Neutrophil (primary cell): ENCODE results near the gene PSMD8.

ENCODE experiments used
- H3K27ac ChIP-seq: fragments of 200-600 bp; sonication (generic); 2 replicates; pipeline ENCODE4 v1.5.1; 2016; ENCODE audit warnings: mild to moderate bottlenecking, moderate library complexity
- H3K27me3 ChIP-seq: fragments of 200-600 bp; sonication (generic); 2 replicates; pipeline ENCODE4 v1.6.0; 2016; ENCODE audit warnings: mild to moderate bottlenecking
- H3K36me3 ChIP-seq: fragments of 200-600 bp; sonication (generic); 2 replicates; pipeline ENCODE4 v1.5.1; 2017
- H3K4me1 ChIP-seq, 2 experiments: fragments of 200-600 bp in 1 of 2; sonication (generic) in 1 of 2; 1 replicate in 1 of 2; 2 replicates in 1 of 2; pipeline versions ENCODE4 v1.5.1 to v1.6.1; 2013 to 2016; ENCODE audit warnings: low read depth in 1 of 2, low read length in 1 of 2, mild to moderate bottlenecking in 1 of 2, moderate library complexity in 1 of 2; ENCODE audit not compliant: control insufficient read depth in 1 of 2, insufficient read depth in 1 of 2
- H3K4me3 ChIP-seq, 2 experiments: fragments of 200-600 bp in 1 of 2; sonication (generic) in 1 of 2; 1 replicate in 1 of 2; 2 replicates in 1 of 2; pipeline ENCODE4 v1.5.1; 2013 to 2016; ENCODE audit warnings: low read depth in 1 of 2, low read length in 1 of 2, mild to moderate bottlenecking in 1 of 2, moderate library complexity in 1 of 2
- H3K9me3 ChIP-seq: fragments of 200-600 bp; sonication (generic); 2 replicates; pipeline ENCODE4 v1.5.1; 2016
- CTCF ChIP-seq: fragments of 200-600 bp; sonication (generic); IDR thresholded peaks from 2 replicates; pipeline ENCODE4 v1.5.1; 2016; ENCODE audit warnings: antibody characterized with exemption

Gene PSMD8

GRCh38 chr19:38373907-38374331 is 452 bp upstream of the PSMD8 start:
- H3K27ac ChIP-seq = peak overlapping the region; percentile 96
- TF ChIP-seq CTCF = no peak
- H3K27me3 ChIP-seq = peaks cover 24% of the 10 kb centered on the region

GRCh38 chr19:38375098-38375493 is 725 bp downstream of the PSMD8 start:
- H3K36me3 ChIP-seq = peaks cover 29% of the 10 kb centered on the region
- H3K4me1 ChIP-seq = peaks cover 16% of the 10 kb centered on the region in 2 experiments
- no peak for TF ChIP-seq CTCF
- peak overlapping the region; percentile 93 to 98 for H3K4me3 ChIP-seq
- H3K27me3 ChIP-seq = peaks cover 14% of the 10 kb centered on the region
- H3K27ac ChIP-seq = peak overlapping the region; percentile 96
- no peaks in the 10 kb centered on the region for H3K9me3 ChIP-seq

More at GRCh38 chr19:38373907-38374331, 452 bp upstream of the PSMD8 start:
- peaks cover 18% of the 10 kb centered on the region for H3K36me3 ChIP-seq
- peaks cover 16% of the 10 kb centered on the region in 2 experiments for H3K4me1 ChIP-seq
- peak overlapping the region; percentile 93 to 98 for H3K4me3 ChIP-seq
- H3K9me3 ChIP-seq = no peaks in the 10 kb centered on the region

GRCh38 chr19:38375748-38376147 is 1.4 kb downstream of the PSMD8 start:
- peaks cover 11% of the 10 kb centered on the region for H3K27me3 ChIP-seq
- H3K36me3 ChIP-seq = peaks cover 36% of the 10 kb centered on the region
- H3K4me1 ChIP-seq = peaks cover 16% of the 10 kb centered on the region in 2 experiments
- peak overlapping the region; percentile 96 for H3K27ac ChIP-seq
- H3K4me3 ChIP-seq = peak overlapping the region in 1 of 2 experiments; percentile 93
- TF ChIP-seq CTCF = no peak
- H3K9me3 ChIP-seq = no peaks in the 10 kb centered on the region

GRCh38 chr19:38376576-38376975 is 2.2 kb downstream of the PSMD8 start:
- no peak overlapping the region for H3K27ac ChIP-seq
- peaks cover 11% of the 10 kb centered on the region for H3K27me3 ChIP-seq
- H3K4me3 ChIP-seq = no peak overlapping the region
- peaks cover 44% of the 10 kb centered on the region for H3K36me3 ChIP-seq
- no peak for TF ChIP-seq CTCF
- H3K9me3 ChIP-seq = no peaks in the 10 kb centered on the region
- peaks cover 16% of the 10 kb centered on the region in 2 experiments for H3K4me1 ChIP-seq

GRCh38 chr19:38377052-38377451 is 2.7 kb downstream of the PSMD8 start:
- TF ChIP-seq CTCF = no peak
- Histone ChIP-seq H3K27ac (no peak overlapping the region), H3K4me3 (no peak overlapping the region), H3K9me3 (no peaks in the 10 kb centered on the region), H3K36me3 (peaks cover 49% of the 10 kb centered on the region), H3K27me3 (peaks cover 6% of the 10 kb centered on the region), H3K4me1 (peaks cover 16% of the 10 kb centered on the region in 2 experiments)

GRCh38 chr19:38378866-38379265 is 4.5 kb downstream of the PSMD8 start:
- Histone ChIP-seq H3K4me3 (no peak overlapping the region), H3K36me3 (peaks cover 67% of the 10 kb centered on the region), H3K4me1 (peaks cover 14 to 15% of the 10 kb centered on the region in 2 experiments), H3K27ac (no peak overlapping the region), H3K27me3 (no peaks in the 10 kb centered on the region), H3K9me3 (no peaks in the 10 kb centered on the region)
- TF ChIP-seq CTCF = no peak
